Myocyte (in vitro differentiated cells): ENCODE data around the gene CPA5. TPM values are rescaled to one million over a fixed set of nuclear protein-coding genes. Genes with fewer than 3 reads are reported as not detected.

Experiments
- DNase-seq: peaks from one replicate; pipeline ENCODE4 v3.0.0-alpha.2; 2012; ENCODE audit warnings: low read depth
- total RNA-seq: library from RNA; depleted of rRNA; stranded (reverse); fragments of >200 nt; gene quantifications from 2 replicates; pipeline ENCODE4 v1.2.3, GENCODE V29; 2014

The CPA5 gene
- total RNA-seq, 1 donor from 2014 or later, result 0.21 TPM

- DNase-seq, result no peak
These were observed 32.6 kb downstream of the CPA5 start for GRCh38 chr7:130377178-130377577.

DNA sequence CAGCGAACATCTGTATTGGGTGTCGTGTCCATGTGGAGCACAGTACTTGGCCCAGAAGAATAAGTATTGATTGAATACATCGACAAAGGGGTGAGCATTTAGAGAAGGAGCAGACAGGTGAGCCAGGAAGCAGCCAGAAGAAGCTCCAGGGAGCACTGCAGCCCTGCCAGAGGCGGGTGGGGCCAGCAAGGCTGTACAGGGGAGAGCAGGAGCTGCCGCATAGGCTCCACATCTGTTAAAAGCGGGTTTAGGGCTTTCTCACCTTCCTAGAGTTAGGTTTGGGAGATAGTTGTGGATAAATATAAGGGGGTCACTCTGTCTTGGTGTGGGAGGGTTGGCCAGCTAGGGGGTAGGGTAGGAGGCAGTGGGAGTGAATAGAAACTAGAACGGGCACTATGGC is 34.4 kb downstream of the CPA5 start:
- DNase-seq, result no peak

DNA sequence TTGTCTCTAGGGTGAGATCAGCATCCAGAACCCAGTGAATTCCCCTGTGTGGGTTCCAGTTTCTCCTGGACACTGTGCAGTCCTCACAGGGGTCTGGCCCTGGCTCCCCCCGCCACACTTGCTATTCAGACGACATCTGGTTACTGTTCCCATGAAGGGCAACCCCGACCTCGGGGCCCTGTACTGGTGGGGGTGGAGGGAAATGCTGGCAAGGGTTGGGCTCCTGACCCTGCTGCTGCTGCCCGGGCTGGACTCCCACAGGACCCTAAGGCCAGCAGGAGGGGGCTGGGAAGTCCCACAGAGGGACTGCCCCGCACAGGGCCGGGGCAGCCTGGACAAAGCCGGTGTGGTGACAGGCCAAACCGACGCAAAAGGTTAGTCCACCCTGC is 34.9 kb downstream of the CPA5 start:
- peak; percentile 31 for DNase-seq

DNA sequence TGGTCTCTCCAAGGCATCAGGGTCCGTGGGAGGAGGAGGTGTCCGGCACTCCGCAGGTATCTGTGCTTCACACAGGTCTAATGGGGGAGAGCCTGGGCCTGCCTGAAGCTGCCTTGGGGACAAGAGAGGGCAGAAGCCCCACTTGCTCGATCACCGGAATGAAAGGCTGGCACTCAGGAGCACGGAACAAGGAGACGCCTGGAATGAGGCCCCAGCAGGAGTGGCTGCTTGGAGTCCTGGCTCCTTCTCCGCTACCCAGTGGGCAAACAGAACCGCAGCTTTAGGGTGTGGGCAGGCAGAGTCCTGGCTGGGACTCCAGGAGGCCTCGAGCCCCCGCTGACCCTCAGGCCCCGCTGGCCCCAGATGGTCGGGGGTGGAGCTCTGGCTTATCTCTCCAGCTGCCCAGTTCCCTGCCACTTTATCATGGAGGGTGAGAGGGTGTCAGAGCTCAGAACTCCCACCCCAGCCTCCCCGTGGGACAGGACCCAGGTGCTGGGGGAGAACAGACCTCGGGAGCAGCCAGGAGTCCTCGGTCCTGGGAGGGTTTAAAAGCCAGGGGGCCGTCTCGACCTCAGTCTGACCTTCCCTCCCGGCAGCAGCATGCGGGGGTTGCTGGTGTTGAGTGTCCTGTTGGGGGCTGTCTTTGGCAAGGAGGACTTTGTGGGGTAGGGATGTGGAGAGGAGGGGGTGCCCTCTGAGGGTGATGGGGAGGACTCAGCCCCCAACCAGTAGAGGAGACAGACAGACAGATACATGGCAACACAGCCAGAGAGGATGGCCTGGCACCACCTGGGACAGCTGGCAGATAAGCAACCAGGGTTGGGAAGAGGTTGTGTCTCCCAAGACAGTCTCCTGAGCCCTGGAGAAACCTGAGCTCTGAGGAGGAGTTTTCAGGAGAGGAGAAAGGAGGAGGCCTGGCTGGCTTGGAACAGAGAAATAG is 35.6 kb downstream of the CPA5 start, which contains the start of gene CPA1:
CPA1 (plus strand) TSS at position 574 of the 940 bp plus-strand sequence; CDS start at position 601, 27 bp downstream.
- DNase-seq, result peak; percentile 83

DNA sequence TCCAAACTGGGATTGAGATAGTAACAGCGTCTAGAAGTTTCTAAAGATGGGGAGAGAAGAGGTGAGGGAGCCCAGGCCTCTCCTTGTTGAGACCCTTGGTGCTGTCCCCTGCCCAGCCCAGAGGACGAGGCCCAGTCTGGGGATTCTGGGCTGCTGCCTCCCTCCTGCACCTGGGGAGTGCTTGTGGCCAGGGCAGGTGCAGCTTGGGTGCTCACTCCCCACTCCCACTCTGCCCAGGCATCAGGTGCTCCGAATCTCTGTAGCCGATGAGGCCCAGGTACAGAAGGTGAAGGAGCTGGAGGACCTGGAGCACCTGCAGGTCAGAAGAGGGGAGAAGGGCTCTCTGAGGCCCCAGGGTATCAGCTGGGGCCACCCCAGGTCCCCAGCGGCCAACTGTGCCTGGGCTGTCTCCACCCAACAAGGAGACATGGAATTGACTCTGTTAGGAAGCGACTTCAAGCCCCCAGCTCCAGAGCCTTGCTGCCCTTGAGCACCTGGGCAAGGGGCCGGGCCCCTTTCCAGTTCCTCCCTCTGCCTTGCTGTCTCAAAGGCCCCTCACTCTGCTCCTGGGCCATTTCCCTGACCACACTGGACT is 36.3 kb downstream of the CPA5 start:
- DNase-seq, result no peak

- no peak for DNase-seq
These were observed 37.1 kb downstream of the CPA5 start for GRCh38 chr7:130381468-130382312.

GRCh38 chr7:130383187-130383980 is 38.8 kb downstream of the CPA5 start:
- DNase-seq, result no peak

DNA sequence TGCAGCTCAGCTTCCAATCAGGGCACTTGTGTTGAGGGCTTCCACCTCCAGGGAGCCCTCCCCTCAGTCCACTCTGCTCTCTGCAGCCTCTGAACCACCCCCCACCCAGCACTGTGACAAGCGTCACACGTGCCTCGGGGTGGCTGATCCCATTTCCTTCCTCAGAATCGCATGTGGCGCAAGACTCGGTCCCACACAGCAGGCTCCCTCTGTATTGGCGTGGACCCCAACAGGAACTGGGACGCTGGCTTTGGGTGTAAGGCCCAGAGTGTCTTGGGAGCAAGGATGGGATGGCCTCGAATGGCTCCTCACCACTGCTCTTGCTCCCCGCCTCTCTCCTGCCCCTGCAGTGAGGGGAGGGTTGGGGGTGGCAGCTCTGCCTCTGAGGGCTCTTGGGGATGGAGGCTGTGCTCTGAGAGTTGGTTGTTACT is 39.8 kb downstream of the CPA5 start:
- DNase-seq, result no peak

GRCh38 chr7:130384841-130385599 is 40.4 kb downstream of the CPA5 start:
- DNase-seq, result no peak

DNA sequence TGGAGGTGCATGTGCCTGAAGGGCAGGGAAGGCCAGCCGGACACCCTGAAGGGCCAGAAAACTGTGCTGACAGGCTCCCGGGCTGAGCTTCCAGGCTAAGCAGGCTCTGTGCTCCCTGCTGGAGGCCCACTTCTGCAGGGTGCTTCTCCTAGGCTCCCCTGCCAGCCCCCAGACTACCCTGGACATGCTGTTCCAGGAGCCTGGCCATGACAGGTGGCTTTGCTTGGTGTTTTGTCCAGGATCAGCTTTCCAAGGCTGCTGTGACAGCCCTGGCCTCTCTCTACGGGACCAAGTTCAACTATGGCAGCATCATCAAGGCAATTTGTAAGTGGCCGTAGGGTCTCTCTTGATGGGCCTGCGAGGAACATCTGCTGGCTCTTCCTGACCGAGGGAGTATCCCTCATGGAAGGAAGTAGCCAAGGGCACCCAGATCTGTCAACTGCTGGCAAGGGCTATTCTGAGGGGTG is 41.0 kb downstream of the CPA5 start:
- peak; percentile 19 for DNase-seq

DNA sequence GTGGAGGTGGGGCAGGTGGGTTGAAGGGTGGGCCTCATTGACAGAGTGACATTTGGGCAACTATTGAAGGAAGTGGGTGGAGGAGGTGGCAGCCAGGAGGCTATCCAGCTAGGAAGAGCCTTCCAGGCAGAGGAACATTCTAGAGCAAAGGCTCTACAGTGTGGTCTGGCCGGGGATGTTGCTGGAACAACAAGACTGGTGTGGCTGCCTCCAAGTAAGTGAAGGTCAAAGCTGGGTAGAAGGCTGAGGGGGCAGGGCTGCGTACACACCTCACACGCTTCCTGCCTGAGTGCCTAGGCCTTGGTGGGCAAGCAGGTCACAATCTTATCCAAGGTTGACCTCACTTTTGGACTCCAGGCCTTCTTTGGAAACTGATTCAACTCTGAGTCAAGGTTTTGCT is 42.3 kb downstream of the CPA5 start:
- no peak for DNase-seq

- DNase-seq, result no peak
These were observed 42.7 kb downstream of the CPA5 start for GRCh38 chr7:130387306-130387627.

DNA sequence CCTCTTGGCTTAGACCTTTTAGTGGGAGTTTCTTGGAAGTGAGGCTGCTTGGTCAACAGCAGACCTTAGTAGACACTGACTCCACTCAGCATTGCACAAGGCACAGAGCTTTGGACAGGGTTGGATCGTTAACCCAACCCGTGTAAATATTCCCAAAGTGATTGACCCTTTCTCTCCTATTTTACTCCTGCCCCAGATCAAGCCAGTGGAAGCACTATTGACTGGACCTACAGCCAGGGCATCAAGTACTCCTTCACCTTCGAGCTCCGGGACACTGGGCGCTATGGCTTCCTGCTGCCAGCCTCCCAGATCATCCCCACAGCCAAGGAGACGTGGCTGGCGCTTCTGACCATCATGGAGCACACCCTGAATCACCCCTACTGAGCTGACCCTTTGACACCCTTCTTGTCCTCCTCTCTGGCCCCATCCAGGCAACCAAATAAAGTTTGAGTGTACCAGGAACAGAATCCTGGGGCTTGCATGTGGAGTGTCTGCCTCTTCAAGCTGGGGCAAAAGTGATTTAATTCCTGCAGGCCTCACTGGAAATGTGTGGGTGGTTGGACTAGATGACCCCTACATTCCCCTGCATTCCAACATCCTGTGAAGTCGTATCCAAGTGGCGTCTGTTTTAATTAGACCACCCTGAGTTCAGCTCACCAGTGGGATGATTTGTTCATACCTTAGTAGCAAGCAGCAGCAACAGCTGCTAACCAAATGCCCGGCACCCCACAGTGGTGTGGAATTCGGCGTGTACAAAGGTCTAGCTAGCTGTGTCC is 43.2 kb downstream of the CPA5 start:
- peak; percentile 78 for DNase-seq

GRCh38 chr7:130388671-130389070 is 44.1 kb downstream of the CPA5 start:
- no peak for DNase-seq

DNA sequence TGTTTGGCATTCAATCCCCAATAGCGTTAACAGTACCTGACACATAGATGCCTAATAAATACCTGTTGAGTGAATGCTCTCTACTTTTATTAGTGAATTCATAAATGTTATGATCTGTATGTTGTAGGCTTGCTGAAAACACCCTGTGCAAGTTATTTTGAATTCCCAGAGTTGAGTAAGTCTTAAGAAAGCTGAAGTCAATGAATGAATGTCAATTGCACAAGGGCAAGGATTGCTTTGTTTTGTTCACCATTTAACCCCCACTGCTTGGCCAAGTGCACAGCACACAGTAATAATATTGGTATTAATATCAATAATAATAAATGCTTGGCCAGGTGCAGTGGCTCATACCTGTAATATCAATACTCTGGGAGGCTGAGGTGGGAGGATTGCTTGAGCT is 45.9 kb downstream of the CPA5 start:
- no peak for DNase-seq

- DNase-seq, result peak; percentile 57
These were observed 48.5 kb downstream of the CPA5 start for GRCh38 chr7:130393101-130393561.

DNA sequence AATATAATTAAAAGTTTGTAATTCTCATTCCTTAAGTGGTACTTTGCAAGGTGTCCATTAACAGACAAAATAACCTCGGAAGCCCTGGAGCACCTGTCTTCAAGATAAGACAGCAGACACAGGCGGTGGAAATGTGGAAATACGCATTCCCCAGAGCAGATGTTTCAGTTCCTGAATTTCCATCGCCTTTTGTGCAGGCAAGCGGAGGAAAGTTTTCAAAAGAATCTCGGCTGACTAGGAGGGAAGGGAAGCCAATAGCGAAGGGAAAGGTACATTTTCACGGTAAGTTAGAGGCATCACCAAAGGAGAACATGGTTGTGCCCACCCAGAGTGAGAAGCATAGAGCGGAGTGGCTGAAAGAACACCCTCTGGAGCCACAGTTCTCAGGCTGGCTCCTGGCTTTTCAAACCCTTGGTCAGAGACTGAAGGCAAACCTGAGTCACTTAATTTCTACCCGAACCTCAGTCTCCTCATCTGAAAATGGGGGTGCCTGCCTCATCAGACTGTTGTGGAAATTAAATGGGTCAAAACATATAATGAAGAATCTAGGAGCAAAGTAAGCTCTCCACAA is 49.3 kb downstream of the CPA5 start:
- DNase-seq, result no peak

GRCh38 chr7:130394421-130395195 is 50.0 kb downstream of the CPA5 start:
- DNase-seq, result no peak
